ENCODE measurements around the gene PML.
A peak's percentile ranks its signal among the peaks of the same experiment; 100 is the strongest.

PML gene

GRCh38 chr15:73994912-73995622 lies 551 bp downstream of the PML start:
- no peak for DNase-seq (ENCODE audit: insufficient read length, low spot score)
- TF ChIP-seq POU2F2 (IDR thresholded peaks at IDR 0.05; ENCODE audit: low read depth, low read length) (no peak), SPI1 (IDR thresholded peaks at IDR 0.05; ENCODE audit: low read depth, low read length) (no peak), POLR2A (IDR thresholded peaks at IDR 0.05; ENCODE audit: low read depth, low read length) (no peak), TAF1 (IDR thresholded peaks at IDR 0.05; ENCODE audit: low read depth, low read length) (no peak), POLR2AphosphoS5 (IDR thresholded peaks at IDR 0.05; ENCODE audit: low read depth, low read length) (no peak), PAX5 (IDR thresholded peaks at IDR 0.05; ENCODE audit: insufficient read depth, low read length, severe bottlenecking) (no peak)

GRCh38 chr15:73996267-73996666 lies 1.8 kb downstream of the PML start:
- TF ChIP-seq POU2F2 (IDR thresholded peaks at IDR 0.05; ENCODE audit: low read depth, low read length) (no peak), POLR2A (IDR thresholded peaks at IDR 0.05; ENCODE audit: low read depth, low read length) (no peak), POLR2AphosphoS5 (IDR thresholded peaks at IDR 0.05; ENCODE audit: low read depth, low read length) (no peak), SPI1 (IDR thresholded peaks at IDR 0.05; ENCODE audit: low read depth, low read length) (no peak), TAF1 (IDR thresholded peaks at IDR 0.05; ENCODE audit: low read depth, low read length) (no peak)
- FAIRE-seq (no peak), DNase-seq (ENCODE audit: insufficient read length, low spot score) (no peak)

More at GRCh38 chr15:73994912-73995622, 551 bp downstream of the PML start:
- peak; percentile 33 for FAIRE-seq

- FAIRE-seq (peak; percentile 87), DNase-seq (ENCODE audit: insufficient read length, low spot score) (no peak)
- TF ChIP-seq SPI1 (IDR thresholded peaks at IDR 0.05; ENCODE audit: low read depth, low read length) (no peak), POLR2A (IDR thresholded peaks at IDR 0.05; ENCODE audit: low read depth, low read length) (no peak), POLR2AphosphoS5 (IDR thresholded peaks at IDR 0.05; ENCODE audit: low read depth, low read length) (no peak)
Observed at GRCh38 chr15:73996939-73997338, 2.4 kb downstream of the PML start.

GRCh38 chr15:73997986-73998385 lies 3.5 kb downstream of the PML start:
- TF ChIP-seq POLR2AphosphoS5 (IDR thresholded peaks at IDR 0.05; ENCODE audit: low read depth, low read length): no peak
- no peak for TF ChIP-seq SPI1 (IDR thresholded peaks at IDR 0.05; ENCODE audit: low read depth, low read length)
- TF ChIP-seq POU2F2 (IDR thresholded peaks at IDR 0.05; ENCODE audit: low read depth, low read length): no peak
- no peak for TF ChIP-seq PAX5 (IDR thresholded peaks at IDR 0.05; ENCODE audit: insufficient read depth, low read length, severe bottlenecking)
- TF ChIP-seq TAF1 (IDR thresholded peaks at IDR 0.05; ENCODE audit: low read depth, low read length): no peak
- TF ChIP-seq POLR2A (IDR thresholded peaks at IDR 0.05; ENCODE audit: low read depth, low read length): no peak
- no peak for DNase-seq (ENCODE audit: insufficient read length, low spot score)
- no peak for FAIRE-seq

GRCh38 chr15:74006774-74007639 lies 12.5 kb downstream of the PML start:
- DNase-seq (ENCODE audit: insufficient read length, low spot score): no peak
- FAIRE-seq: peak; percentile 47
- TF ChIP-seq POLR2AphosphoS5 (IDR thresholded peaks at IDR 0.05; ENCODE audit: low read depth, low read length) (no peak), TAF1 (IDR thresholded peaks at IDR 0.05; ENCODE audit: low read depth, low read length) (no peak), POLR2A (IDR thresholded peaks at IDR 0.05; ENCODE audit: low read depth, low read length) (no peak)

GRCh38 chr15:74007820-74008371 lies 13.4 kb downstream of the PML start:
- FAIRE-seq (peak; percentile 87), DNase-seq (ENCODE audit: insufficient read length, low spot score) (no peak)
- no peak for TF ChIP-seq TAF1 (IDR thresholded peaks at IDR 0.05; ENCODE audit: low read depth, low read length)
- TF ChIP-seq POLR2A (IDR thresholded peaks at IDR 0.05; ENCODE audit: low read depth, low read length): no peak
- TF ChIP-seq POU2F2 (IDR thresholded peaks at IDR 0.05; ENCODE audit: low read depth, low read length): no peak
- TF ChIP-seq PAX5 (IDR thresholded peaks at IDR 0.05; ENCODE audit: insufficient read depth, low read length, severe bottlenecking): no peak
- TF ChIP-seq SPI1 (IDR thresholded peaks at IDR 0.05; ENCODE audit: low read depth, low read length): no peak
- no peak for TF ChIP-seq POLR2AphosphoS5 (IDR thresholded peaks at IDR 0.05; ENCODE audit: low read depth, low read length)

- DNase-seq (ENCODE audit: insufficient read length, low spot score) (no peak), FAIRE-seq (no peak)
- TF ChIP-seq TAF1 (IDR thresholded peaks at IDR 0.05; ENCODE audit: low read depth, low read length): no peak
- no peak for TF ChIP-seq POU2F2 (IDR thresholded peaks at IDR 0.05; ENCODE audit: low read depth, low read length)
- no peak for TF ChIP-seq POLR2A (IDR thresholded peaks at IDR 0.05; ENCODE audit: low read depth, low read length)
- TF ChIP-seq PAX5 (IDR thresholded peaks at IDR 0.05; ENCODE audit: insufficient read depth, low read length, severe bottlenecking): no peak
- TF ChIP-seq SPI1 (IDR thresholded peaks at IDR 0.05; ENCODE audit: low read depth, low read length): no peak
- no peak for TF ChIP-seq POLR2AphosphoS5 (IDR thresholded peaks at IDR 0.05; ENCODE audit: low read depth, low read length)
Observed at GRCh38 chr15:74008901-74009300, 14.4 kb downstream of the PML start.

- DNase-seq (ENCODE audit: insufficient read length, low spot score): no peak
- FAIRE-seq: no peak
- TF ChIP-seq SPI1 (IDR thresholded peaks at IDR 0.05; ENCODE audit: low read depth, low read length) (no peak), POLR2A (IDR thresholded peaks at IDR 0.05; ENCODE audit: low read depth, low read length) (no peak), TAF1 (IDR thresholded peaks at IDR 0.05; ENCODE audit: low read depth, low read length) (no peak), PAX5 (IDR thresholded peaks at IDR 0.05; ENCODE audit: insufficient read depth, low read length, severe bottlenecking) (no peak), POU2F2 (IDR thresholded peaks at IDR 0.05; ENCODE audit: low read depth, low read length) (no peak), POLR2AphosphoS5 (IDR thresholded peaks at IDR 0.05; ENCODE audit: low read depth, low read length) (no peak)
Observed at GRCh38 chr15:74010929-74011540, 16.5 kb downstream of the PML start.

GRCh38 chr15:74011610-74012009 lies 17.1 kb downstream of the PML start:
- no peak for TF ChIP-seq POLR2AphosphoS5 (IDR thresholded peaks at IDR 0.05; ENCODE audit: low read depth, low read length)
- no peak for TF ChIP-seq SPI1 (IDR thresholded peaks at IDR 0.05; ENCODE audit: low read depth, low read length)
- TF ChIP-seq TAF1 (IDR thresholded peaks at IDR 0.05; ENCODE audit: low read depth, low read length): no peak
- no peak for TF ChIP-seq POLR2A (IDR thresholded peaks at IDR 0.05; ENCODE audit: low read depth, low read length)
- TF ChIP-seq POU2F2 (IDR thresholded peaks at IDR 0.05; ENCODE audit: low read depth, low read length): no peak
- TF ChIP-seq PAX5 (IDR thresholded peaks at IDR 0.05; ENCODE audit: insufficient read depth, low read length, severe bottlenecking): no peak
- FAIRE-seq: no peak
- DNase-seq (ENCODE audit: insufficient read length, low spot score): no peak

Data from GM12891 (cell line).